Mammary epithelial cell (primary cell): ENCODE measurements around the gene MSGN1.

ENCODE experiments used
- EZH2 ChIP-seq: IDR thresholded peaks from 2 replicates; pipeline ENCODE4 v1.6.1; 2012; ENCODE audit warnings: low read length, inconsistent platforms, borderline replicate concordance
- TF ChIP-seq, protein P1 (sequence below), 2 donors: IDR thresholded peaks in 1 of 2; conservative IDR thresholded peaks in 1 of 2; 2 replicates each; pipeline ENCODE4 v1.5.1; 2011 to 2012; ENCODE audit warnings: inconsistent platforms in 2 of 2, low read length in 2 of 2, mild to moderate bottlenecking in 2 of 2, control low read depth in 1 of 2, low read depth in 1 of 2; ENCODE audit not compliant: insufficient read depth in 1 of 2; ENCODE audit errors: extremely low read depth in 1 of 2

DNA sequence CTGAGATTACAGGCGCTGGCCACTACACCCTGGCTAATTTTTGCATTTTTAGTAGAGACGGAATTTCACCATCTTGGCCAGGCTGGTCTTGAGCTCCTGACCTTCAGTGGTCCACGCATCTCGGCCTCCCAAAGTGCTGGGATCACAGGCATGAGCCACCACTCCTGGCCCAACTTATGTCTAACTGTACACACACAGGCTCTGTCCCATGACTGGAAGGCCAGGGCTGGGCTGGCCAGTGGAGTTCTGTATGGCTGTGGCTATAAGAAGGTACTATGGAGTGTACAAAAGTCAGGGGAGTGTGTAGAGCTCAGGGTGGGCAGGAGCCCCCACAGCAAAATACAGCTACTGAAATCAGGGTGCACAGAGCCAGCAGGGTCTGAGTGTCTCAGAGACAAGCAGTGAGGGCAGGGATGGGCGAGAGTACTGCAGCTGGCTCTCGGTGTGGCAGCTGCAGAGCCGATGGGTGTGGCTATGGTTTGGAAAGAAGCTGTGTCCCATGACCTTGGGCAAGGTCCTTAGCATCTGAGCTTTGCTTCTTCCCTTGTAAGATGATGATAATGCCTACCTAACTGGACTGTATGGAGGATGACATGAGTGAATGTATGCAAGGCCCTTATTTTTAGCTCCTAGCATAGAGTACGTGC, 10.4 kb upstream of the MSGN1 start:
- TF ChIP-seq, protein P1, sequence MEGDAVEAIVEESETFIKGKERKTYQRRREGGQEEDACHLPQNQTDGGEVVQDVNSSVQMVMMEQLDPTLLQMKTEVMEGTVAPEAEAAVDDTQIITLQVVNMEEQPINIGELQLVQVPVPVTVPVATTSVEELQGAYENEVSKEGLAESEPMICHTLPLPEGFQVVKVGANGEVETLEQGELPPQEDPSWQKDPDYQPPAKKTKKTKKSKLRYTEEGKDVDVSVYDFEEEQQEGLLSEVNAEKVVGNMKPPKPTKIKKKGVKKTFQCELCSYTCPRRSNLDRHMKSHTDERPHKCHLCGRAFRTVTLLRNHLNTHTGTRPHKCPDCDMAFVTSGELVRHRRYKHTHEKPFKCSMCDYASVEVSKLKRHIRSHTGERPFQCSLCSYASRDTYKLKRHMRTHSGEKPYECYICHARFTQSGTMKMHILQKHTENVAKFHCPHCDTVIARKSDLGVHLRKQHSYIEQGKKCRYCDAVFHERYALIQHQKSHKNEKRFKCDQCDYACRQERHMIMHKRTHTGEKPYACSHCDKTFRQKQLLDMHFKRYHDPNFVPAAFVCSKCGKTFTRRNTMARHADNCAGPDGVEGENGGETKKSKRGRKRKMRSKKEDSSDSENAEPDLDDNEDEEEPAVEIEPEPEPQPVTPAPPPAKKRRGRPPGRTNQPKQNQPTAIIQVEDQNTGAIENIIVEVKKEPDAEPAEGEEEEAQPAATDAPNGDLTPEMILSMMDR (conservative IDR thresholded peaks at IDR 0.05 in 1 of 2, IDR thresholded peaks at IDR 0.05 in 1 of 2; ENCODE audit: extremely low read depth in 1 of 2, insufficient read depth in 1 of 2, low read depth in 1 of 2, low read length in 2 of 2), result no peak
- TF ChIP-seq EZH2, result no peak
